Daoy (cell line): ENCODE measurements around the gene HTD2. TPM values are rescaled to one million over a fixed set of nuclear protein-coding genes. Genes with fewer than 3 reads are reported as not detected.
"Not testable (repeated sequence)": the region's sequence is repeated elsewhere in the genome, so short reads cannot be mapped to it uniquely, and the experiment has no call there.

Experiments used
- DNase-seq: peaks from one replicate; pipeline ENCODE4 v3.0.0-alpha.2; 2015; ENCODE audit warnings: low read depth
- total RNA-seq: library from RNA; depleted of rRNA; stranded (reverse); fragments of >200 nt; shearing (Covaris generic); gene quantifications from 2 replicates; pipeline ENCODE4 v1.2.3, GENCODE V29; 2014

HTD2 gene
- total RNA-seq, 1 experiment from 2014 or later = 11.5 TPM

DNA sequence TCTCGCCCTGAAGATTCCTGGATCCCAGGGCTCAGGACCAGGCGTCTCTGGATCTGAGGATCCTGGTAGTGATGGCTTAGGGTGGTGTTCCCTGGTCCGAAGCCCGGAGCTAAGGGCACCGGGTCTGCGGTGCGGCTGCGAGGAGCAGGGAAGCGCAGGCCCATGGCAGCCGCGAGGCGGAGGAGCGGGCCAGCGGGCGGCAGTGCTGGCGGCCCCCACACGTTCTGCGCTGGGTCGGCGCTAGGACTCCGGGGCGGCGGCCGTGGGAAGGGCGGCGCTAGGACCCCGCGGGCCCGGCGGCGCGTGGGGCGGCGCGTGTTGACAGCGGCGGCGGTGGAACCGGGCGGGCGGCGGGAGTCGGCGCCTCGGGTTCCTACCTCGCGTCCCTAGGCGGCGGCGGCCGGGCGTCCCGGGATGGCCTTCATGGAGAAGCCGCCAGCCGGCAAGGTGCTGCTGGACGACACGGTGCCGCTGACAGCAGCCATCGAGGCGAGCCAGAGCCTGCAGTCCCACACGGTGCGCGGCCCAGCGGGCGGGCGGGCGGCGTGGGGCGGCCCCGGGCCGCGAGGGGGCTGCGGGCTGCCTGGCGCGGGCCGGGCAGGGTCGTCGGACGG, 26.4 kb downstream of the HTD2 start, which contains the start of gene PXK:
Gene PXK, plus strand, starts transcription at position 318 of the 614 bp plus-strand sequence. Its CDS starts 97 bp downstream, at position 415.
- peak; percentile 81 for DNase-seq

DNA sequence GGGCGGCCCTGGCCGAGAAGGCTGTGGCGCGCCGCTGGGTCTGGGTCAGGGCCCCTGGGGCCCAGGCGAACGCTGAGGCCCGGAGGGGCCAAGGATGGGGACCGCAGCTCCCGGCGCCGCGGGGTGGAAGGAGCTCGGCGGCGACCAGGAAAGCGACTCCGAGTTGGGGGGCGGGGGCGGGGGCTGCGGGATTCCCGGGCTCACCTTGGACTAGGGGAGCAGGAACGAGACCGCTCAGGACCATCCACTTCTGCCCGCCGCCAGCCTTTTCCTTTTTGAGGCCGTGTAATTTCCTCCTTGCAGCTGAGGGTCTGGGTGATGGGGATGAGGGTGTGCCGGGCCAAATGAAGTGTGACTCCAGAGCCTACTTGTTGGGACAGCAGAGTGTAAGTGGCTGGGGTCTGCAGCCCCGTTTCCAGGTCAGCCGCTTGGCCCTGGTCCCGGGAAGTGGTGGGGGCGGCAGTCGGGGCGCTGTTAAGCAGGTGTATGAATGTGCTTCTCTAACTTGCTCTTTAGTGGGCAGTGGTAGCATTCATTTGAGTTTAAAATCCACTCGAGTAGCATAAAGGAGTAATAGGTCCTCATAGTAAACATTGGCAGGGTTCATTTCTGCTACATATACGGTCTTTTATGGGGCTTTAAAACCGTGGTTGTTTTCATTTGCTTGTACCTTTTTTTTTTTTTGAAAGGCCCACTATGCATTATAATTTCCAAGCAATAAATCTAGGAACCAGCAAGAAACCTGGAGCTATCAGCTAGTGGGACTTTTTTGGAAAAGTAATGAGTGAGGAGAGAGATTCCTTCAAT, 27.1 kb downstream of the HTD2 start:
- DNase-seq = peak; percentile 23

DNA sequence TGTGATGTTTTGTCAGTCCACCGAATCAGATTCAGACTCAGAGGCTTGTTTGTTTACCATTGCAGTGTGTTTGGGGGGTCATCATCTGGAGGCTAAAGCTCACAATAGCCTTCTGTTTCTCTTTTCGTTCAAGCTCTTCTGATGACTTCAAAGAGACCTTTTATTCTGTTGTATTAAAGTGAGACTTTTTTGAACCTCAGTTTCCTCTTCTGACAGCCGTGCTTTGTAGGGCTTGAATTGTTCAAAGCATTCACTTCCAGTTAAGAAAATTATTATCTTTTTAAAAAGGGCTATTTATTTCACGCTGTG, 27.6 kb downstream of the HTD2 start:
- no peak for DNase-seq

DNA sequence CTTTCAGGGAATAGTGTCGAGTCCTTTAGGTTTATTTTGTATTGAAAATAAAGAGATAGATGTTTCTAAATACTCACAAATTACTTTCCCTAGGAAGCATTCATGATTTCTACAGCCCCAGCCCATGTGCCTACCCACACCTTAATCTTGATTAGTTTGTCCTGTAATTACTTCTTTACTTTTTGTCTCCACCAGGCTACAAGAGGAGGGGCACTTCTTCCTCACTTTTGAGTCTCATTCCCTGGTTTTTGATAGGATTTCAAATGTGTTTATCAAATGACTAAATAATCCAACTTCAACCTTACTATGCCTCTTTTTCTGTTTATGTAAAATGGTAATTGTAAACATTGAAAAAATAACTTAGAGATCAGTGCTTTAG, 28.2 kb downstream of the HTD2 start:
- no peak for DNase-seq

DNA sequence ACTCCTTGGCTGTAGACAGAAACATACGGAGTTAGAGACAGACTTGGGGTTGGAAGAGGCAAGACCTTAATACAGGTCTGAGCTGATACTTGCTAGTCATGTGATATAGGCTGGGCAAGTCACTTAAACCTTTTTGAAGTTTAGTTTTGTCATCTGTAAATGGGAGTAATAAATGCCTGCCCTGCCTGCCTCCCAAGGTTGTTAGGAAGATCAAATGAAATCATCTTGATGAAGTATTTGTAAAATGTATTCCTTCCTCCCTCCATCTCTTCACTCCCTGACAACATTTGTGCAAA, 29.3 kb downstream of the HTD2 start:
- DNase-seq = no peak

DNA sequence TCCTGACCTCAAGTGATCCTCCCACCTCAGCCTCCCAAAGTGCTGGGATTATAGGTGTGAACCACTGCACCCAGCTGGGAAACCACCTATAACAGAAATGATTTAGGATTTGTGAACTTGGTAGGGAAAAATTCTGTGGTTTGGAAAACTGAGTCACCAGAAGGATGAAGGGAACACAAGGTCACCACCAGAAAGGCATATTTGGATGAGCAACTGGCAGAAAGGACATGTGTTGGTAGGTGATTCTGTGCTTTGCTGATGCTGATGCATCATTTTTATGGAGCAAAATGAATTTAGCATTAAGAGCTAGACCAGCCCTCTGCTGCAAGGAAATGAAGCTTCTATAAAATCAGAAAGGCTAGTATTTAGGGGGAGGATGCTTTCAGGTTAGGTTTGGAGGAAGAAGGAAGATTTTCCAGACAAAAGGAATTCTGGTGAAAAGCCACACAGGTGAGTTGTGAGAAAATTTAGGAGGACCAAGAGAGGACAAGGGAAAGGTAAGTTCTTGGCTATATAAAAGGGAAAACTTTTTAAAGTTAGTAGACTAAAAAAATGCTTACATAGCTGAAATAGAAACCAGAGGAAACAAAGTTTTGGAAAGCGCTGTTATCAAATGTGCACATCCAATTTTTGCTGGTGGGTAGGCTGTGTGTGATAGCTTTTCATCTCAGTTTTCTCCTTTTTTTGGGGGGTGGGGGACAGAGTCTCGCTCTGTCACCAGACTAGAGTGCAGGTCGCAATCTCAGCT, 30.0 kb downstream of the HTD2 start:
- peak; percentile 73 for DNase-seq

DNA sequence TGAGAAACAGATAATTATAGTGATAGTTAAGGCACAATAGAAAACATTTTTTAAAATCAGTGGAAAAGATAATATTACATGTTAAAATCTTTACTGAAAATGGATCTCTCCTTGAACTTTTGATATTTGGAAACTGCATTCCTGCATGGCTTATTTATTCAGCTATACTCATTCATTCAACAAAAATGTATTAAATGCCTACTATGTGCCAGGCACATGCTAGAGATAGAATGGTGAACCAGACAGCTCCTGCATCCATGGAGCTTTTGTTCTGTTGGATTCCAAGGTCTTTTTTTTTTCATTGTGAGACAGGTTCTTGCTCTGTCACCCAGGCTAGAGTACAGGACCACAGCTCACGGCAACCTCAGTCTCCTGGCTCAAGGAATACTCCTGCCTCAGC, 30.9 kb downstream of the HTD2 start:
- DNase-seq = no peak

DNA sequence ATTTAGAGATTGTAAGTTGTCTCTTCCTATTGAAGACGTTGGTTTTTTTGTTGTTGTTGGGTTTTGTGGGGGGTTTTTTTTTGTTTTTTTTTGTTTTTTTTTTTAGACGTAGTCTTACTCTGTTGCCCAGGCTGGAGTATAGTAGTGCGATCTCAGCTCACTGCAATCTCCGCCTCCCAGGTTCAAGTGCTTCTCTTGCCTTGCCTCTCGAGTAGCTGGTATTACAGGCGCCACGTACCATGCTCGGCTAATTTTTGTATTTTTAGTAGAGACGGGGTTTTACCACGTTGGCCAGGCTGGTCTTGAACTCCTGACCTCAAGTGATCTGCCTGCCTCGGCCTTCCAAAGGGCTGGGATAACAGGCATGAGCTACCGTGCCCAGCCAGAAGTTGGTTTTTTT, 32.8 kb downstream of the HTD2 start:
- not testable (repeated sequence) for DNase-seq

DNA sequence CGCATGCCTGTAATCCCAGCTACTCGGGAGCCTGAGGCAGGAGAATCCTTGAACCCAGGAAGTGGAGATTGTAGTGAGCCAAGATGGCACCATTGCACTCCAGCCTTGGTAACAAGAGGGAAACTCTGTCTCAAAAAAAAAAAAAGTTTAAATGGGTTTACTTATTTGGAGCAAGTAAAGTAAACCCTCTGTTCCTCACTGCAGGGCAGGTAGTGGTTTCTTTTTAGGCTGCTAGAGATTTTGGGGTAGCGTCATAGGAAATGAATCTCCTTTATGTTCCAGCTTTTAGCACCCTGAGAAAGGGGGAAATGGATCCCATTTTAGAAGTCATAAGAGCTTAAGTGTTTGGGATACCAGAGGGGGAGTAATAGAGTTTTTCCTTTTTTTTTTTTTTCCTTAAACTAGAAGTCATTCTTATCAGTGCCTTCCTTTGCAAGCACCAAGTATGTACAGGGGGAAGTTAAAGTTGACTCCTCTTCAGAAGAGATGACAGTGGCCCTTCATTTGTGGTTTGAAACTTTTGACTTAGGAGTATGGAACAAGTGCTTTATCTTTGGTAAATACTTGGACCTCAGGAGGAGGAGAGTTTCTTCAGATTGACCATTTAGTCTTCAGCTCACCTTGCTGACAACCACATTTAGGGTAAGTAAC, 34.4 kb downstream of the HTD2 start:
- no peak for DNase-seq

DNA sequence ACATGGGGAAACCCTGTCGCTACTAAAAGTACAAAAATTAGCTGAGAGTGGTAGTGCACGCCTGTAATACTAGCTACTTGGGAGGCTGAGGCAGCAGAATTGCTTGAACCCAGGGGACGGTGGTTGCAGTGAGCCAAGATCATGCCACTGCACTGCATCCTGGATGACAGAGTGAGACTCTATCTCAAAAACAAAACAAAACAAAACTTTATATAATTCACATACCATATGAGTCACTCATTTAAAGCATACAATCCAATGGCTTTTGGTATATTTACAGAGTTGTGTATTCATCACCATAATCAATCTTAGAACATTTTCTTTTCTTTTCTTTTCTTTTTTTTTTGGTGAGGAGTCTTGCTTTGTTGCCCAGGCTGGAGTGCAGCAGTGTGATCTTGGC, 35.1 kb downstream of the HTD2 start:
- DNase-seq = no peak

DNA sequence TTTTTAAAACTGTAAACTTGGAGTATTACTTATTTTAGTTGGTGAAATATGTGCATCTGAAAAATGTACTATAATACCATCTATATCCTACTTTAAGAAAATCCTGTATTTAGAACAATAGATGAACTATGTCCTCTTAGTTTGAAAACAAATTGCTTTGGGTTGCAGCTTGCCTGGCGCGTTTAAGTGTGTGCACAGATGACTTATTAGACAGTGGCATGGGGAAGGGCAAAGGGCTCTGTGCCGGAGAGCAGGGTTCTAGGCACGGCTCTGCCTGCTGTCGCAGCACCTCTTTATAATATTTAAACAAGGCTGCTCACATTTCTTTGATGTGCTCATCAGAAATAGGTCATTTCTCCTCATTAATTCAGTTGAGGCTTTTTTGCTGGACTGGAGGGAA, 36.4 kb downstream of the HTD2 start:
- DNase-seq = no peak

DNA sequence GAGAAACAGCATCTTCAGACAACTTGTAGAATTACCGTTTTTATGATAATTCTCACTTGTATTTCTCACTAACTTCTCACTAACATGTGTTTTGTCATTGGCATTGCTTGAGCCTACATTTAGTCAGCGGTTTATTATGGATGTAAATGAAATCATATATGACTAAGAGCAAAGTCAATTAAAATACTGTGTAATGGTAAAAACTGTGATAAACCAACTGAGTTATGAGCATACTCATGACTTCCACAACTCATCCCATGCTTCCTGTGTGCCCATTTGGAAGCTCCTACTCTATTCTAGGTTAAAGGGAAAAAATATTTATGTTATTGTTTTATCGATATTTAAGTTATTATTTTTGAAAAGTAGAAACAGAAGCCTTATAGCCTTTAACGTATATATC, 39.1 kb downstream of the HTD2 start:
- no peak for DNase-seq

DNA sequence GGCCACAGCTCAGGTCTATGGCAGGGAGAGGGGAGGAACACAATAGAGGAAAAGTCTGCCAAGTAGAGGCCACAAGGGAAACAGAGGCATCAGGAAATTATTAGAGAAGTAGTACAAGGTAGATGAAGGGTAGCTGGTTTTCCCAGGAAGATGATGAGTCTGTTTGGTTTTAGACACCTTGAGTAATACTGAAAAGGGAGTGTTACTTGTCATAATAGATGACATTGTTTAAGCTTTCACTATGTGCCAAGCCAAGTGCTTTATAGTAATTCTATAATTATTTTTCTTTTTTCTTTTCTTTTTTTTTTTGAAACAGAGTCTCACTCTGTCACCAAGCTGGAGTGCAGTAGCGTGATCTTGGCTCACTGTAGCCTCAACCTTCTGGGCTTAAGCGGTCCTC, 40.0 kb downstream of the HTD2 start:
- no peak for DNase-seq

DNA sequence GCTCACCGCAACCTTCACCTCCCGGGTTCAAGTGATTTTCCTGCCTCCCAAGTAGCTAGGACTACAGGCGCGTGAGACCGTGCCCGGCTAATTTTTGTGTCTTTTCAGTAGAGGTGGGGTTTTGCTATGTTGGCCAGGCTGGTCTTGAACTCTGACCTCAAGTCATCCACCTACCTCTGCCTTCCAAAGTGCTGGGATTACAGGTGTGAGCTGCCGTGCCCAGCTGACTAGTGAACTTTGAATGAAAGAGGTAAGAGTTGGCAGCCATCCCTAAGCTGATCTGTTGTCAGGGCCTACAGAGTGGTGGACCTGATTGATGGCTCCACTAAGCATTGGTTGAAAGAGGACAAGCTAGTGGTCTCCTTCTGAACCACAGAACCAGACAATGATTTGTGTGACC, 41.7 kb downstream of the HTD2 start:
- DNase-seq = no peak

DNA sequence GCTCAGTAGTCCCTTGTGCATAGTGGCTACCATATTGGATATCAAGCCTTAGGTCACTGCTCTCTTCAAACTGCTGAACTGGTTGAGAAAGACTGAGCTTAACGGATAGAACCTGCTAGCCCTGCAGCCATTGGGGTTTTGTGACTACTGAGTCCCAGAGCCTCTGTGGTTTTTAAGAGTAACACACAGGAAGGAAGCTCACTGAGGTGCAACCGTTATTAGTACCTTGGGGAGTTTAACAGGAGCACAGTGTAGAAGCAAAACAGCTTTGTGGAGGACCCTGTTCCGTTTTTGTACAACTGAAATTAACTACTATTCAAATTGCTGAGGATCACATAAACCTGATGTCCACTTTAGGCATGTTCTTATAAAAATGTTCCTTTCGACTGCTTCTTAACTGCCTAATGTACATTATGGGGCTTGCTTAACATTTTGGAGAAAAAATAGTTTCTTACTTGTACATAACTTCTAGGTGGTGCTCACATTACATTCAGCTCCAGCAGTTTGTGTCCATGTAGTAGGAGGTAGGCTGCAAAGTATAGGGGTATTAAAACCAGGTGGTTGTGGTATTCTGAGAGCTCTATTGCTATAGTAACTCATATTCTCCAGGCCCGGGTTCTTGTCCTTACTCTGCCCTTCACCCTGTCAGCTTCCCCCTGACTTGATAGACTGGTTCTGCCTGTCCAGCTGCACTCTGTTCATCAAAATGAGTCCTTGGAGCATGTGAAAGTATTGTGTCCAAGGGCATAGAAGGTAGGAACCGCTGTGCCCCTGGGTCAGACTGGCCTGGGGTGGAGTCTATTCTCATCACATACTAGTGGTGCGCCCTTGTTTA, 43.7 kb downstream of the HTD2 start:
- no peak for DNase-seq

DNA sequence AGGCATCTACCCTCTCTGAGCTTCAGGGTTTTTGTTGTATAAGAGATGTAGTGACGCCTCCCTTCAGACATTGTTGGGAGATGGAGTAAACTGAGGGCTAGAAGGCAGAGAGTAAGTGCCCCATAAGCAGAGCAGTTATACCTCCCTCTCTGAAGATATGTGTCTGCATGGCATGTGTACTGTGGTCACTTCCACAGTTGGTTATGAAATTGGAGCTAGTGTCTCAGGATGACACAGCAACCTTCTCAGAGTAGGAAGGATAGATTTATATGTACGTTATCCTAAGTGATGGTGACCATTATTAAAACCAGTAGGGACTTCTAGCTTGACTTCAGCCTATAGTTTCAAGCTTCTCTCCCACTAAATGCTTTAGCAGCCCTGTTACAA, 44.3 kb downstream of the HTD2 start:
- DNase-seq = no peak

DNA sequence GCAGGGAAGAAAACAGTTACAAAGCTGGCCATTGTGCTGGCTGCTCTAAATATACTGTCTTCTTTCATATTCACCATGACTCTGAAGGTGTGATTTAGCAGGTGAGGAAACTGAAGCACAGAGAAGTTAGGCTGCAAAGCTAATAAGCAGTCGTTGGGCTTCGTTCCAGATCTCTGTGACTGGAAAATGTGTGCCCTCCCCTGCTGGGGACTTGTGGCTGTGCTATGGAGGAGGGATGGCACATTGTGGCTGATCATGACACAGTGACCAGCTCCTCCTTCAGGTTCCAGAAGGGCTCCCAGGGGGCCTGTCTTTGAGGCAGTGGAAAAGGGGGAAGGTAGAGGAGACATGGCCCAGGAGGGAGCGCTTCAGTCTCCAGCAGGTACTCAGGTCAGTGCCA, 45.6 kb downstream of the HTD2 start:
- no peak for DNase-seq

DNA sequence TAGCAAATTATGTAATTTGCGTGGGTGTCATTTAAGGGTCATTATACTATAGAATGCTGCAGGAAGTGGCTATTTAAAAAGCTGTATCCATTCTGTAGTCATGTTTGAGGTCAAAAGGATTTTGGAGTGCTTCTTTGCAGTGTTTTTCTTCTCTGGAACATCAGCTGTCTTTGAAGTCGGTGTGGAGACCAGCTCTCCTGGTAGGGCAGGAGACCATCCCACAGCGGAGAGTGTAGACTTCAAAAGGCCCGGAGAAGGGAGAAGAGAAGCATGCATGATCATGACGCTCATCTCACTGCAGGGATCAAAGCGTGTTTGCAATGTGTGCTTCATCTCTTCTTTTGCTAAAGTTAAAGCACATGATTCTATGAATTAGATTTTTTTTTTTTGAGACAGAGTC, 46.3 kb downstream of the HTD2 start:
- DNase-seq = no peak

DNA sequence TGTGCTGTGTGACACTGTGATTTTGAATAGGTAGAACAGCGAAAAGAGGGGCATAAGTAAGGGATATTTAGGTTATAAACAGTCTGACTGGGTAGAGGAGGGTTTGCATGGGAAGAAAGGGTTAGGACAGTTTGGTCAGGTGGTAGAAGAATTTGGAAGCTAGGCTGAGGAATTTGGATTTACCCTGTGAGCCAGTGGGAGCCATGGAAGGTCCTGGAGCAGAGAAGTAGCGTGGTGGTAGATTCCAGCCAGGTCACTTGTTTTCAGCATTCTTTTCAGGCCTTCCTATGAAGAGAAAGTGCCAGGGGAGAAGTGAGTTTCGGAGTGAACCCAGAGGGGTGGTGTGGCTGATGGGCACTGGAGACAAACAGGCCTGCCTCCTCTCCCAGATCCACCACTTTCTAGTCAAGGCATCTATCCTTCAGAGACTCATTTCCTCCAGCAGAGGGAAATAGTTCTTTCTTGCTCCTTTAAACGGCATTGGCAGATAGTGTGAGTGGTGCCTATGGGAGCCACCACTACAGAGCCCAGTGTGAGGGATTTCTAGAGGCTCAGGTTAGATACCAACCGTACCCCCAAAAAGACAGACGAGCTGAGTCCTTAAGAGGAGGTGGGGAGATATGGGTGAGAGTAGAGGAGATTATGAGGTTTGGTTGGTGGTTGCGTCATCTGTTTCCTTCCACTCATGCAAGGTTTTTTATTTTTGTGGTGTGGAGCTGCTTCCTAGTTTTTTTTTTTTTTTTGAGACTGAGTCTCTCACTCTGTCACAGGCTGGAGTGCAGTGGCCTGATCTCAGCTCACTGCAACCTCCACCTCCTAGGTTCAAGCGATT, 47.6 kb downstream of the HTD2 start:
- no peak for DNase-seq

DNA sequence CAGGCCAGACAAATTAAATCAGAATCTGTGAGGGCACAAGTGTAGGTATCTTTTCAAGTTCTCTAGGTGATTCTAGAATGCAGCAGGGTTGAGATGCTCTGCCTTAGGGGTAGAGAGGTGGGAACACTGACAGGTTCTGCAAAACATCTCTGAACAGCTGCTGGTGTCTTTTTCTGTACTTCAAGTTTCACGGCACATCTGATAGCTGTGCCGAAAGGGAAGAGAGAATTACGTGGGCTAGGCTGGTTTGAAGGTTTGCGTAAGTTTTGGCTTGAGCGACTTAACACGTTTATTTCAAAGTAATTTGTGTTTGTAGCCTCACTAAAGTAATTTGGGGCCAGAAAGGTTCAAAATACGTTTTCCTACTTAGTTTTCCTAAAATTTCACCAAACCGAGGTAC, 48.9 kb downstream of the HTD2 start:
- DNase-seq = no peak

DNA sequence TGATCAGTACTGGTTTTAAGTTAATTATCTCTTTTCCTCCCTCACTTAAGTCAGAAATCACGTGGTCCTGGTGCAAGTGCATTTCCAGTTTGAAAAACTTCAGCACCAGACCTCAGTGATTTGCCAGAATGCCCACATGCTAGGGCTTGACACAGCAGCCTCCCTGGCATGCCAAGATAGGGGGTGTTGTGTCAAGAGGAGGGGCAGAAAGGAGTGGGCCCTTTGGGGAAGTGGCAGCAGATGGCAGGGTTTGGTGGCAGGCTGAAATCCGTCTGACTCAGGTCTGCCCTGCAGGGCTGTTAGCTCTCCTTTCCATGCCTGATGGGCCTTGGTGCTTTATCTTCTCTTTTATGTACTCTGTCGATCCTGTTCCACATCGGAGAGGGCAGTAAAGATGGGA, 49.7 kb downstream of the HTD2 start:
- DNase-seq = no peak
